Renal cortical epithelial cell (primary cell): ENCODE data around the gene OR1L6. TPM values are rescaled to one million over a fixed set of nuclear protein-coding genes. Genes with fewer than 3 reads are reported as not detected.

Source experiments
- total RNA-seq: library from RNA; depleted of rRNA; stranded (reverse); fragments of >200 nt; gene quantifications from 2 replicates; pipeline ENCODE4 v1.2.3, GENCODE V29; 2014

The OR1L6 gene
- total RNA-seq, 1 donor from 2014 or later: not detected

Other genes starting within 250 kb of the OR1L6 start
- gene OR1J2, start 231.5 kb upstream of the OR1L6 start, total RNA-seq: not detected in 2 replicates
- gene OR1J4, start 223.2 kb upstream of the OR1L6 start, total RNA-seq: not detected in 2 replicates
- not detected in 2 replicates for gene OR1N1, start 215.0 kb upstream of the OR1L6 start, total RNA-seq
- not detected in 2 replicates for gene OR1N2, start 189.2 kb upstream of the OR1L6 start, total RNA-seq
- gene OR1L8, start 158.9 kb upstream of the OR1L6 start, total RNA-seq: not detected in 2 replicates
- not detected in 2 replicates for gene OR1Q1, start 127.6 kb upstream of the OR1L6 start, total RNA-seq
- not detected in 2 replicates for gene OR1B1, start 84.7 kb upstream of the OR1L6 start, total RNA-seq
- gene OR1L1, start 80.6 kb upstream of the OR1L6 start, total RNA-seq: not detected in 2 replicates
- not detected in 2 replicates for gene OR1L3, start 67.2 kb upstream of the OR1L6 start, total RNA-seq
- gene OR1L4, start 18.3 kb upstream of the OR1L6 start, total RNA-seq: not detected in 2 replicates
- not detected in 2 replicates for gene OR5C1, start 46.6 kb downstream of the OR1L6 start, total RNA-seq
- gene OR1K1, start 57.8 kb downstream of the OR1L6 start, total RNA-seq: not detected in 2 replicates
- gene PDCL, start 86.3 kb downstream of the OR1L6 start, total RNA-seq: 51.9 and 53.7 TPM in 2 replicates
- gene RC3H2, start 163.1 kb downstream of the OR1L6 start, total RNA-seq: 59.2 and 113 TPM in 2 replicates
- 16.5 and 18.5 TPM in 2 replicates for gene ZBTB6, start 171.0 kb downstream of the OR1L6 start, total RNA-seq
- 3.3 and 11.6 TPM in 2 replicates for gene ZBTB26, start 189.2 kb downstream of the OR1L6 start, total RNA-seq
- gene RABGAP1, start 198.7 kb downstream of the OR1L6 start, total RNA-seq: 18.9 and 56.8 TPM in 2 replicates